ENCODE data around the gene COL1A2.

The COL1A2 gene

DNA sequence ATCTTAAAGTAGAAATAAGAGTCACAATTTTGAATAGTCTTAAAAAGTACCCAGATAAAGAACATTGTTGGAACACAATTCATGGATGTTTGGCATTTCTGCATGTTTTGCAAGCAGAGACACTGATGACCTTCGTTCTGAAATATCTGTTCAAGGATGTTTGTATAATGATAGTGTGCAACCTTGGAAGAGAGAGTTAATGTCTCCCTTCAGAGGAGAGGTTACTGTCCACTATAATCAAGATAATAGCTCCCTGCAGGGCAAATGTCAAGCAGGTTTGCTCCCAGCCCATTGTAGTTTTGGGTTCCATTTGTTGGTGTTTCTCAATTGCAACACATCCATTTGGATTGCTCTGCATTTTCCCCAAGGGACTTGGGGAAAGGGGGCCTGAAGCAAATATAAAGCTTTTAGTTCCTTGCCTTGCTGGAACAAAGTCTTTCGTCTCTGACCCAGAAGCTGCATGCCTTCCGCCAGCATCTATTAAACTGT is 45.2 kb downstream of the COL1A2 start:
- no peaks in the 10 kb centered on the region for H3K36me3 ChIP-seq (ENCODE audit: insufficient read depth, low read length)
- no peaks in the 10 kb centered on the region for H3K4me1 ChIP-seq (ENCODE audit: control insufficient read depth, insufficient read depth, low read length)
- H3K9ac ChIP-seq (ENCODE audit: low read depth, low read length) = no peak overlapping the region

GRCh38 chr7:94440451-94441039 is 45.9 kb downstream of the COL1A2 start:
- Histone ChIP-seq H3K4me2 (ENCODE audit: low read length) (no peak overlapping the region), H3K9ac (ENCODE audit: low read depth, low read length) (no peak overlapping the region), H3K36me3 (ENCODE audit: insufficient read depth, low read length) (no peaks in the 10 kb centered on the region), H3K4me1 (ENCODE audit: control insufficient read depth, insufficient read depth, low read length) (no peaks in the 10 kb centered on the region), H3K4me3 (ENCODE audit: low read length) (no peak overlapping the region), H3K9me3 (replicated peaks; ENCODE audit: low read length) (no peaks in the 10 kb centered on the region), H3K27me3 (ENCODE audit: control insufficient read depth, insufficient read depth, low read length) (no peaks in the 10 kb centered on the region)

More for the DNA sequence above, 45.2 kb downstream of the COL1A2 start:
- H3K4me2 ChIP-seq (ENCODE audit: low read length) = peak overlapping the region; percentile 1
- no peaks in the 10 kb centered on the region for H3K27me3 ChIP-seq (ENCODE audit: control insufficient read depth, insufficient read depth, low read length)
- H3K4me3 ChIP-seq (ENCODE audit: low read length) = no peak overlapping the region
- H3K9me3 ChIP-seq (replicated peaks; ENCODE audit: low read length) = no peaks in the 10 kb centered on the region

GRCh38 chr7:94441138-94441537 is 46.4 kb downstream of the COL1A2 start:
- H3K4me1 ChIP-seq (ENCODE audit: control insufficient read depth, insufficient read depth, low read length) = no peaks in the 10 kb centered on the region
- no peak overlapping the region for H3K4me2 ChIP-seq (ENCODE audit: low read length)
- no peak overlapping the region for H3K9ac ChIP-seq (ENCODE audit: low read depth, low read length)

GRCh38 chr7:94442639-94443038 is 47.9 kb downstream of the COL1A2 start:
- no peaks in the 10 kb centered on the region for H3K9me3 ChIP-seq (replicated peaks; ENCODE audit: low read length)
- H3K9ac ChIP-seq (ENCODE audit: low read depth, low read length) = no peak overlapping the region
- no peaks in the 10 kb centered on the region for H3K27me3 ChIP-seq (ENCODE audit: control insufficient read depth, insufficient read depth, low read length)
- H3K4me3 ChIP-seq (ENCODE audit: low read length) = no peak overlapping the region
- H3K4me2 ChIP-seq (ENCODE audit: low read length) = no peak overlapping the region
- H3K36me3 ChIP-seq (ENCODE audit: insufficient read depth, low read length) = no peaks in the 10 kb centered on the region
- no peaks in the 10 kb centered on the region for H3K4me1 ChIP-seq (ENCODE audit: control insufficient read depth, insufficient read depth, low read length)

More at GRCh38 chr7:94441138-94441537, 46.4 kb downstream of the COL1A2 start:
- Histone ChIP-seq H3K9me3 (replicated peaks; ENCODE audit: low read length) (no peaks in the 10 kb centered on the region), H3K27me3 (ENCODE audit: control insufficient read depth, insufficient read depth, low read length) (no peaks in the 10 kb centered on the region), H3K4me3 (ENCODE audit: low read length) (no peak overlapping the region), H3K36me3 (ENCODE audit: insufficient read depth, low read length) (no peaks in the 10 kb centered on the region)

GRCh38 chr7:94444813-94445212 is 50.1 kb downstream of the COL1A2 start:
- Histone ChIP-seq H3K9ac (ENCODE audit: low read depth, low read length) (no peak overlapping the region), H3K4me3 (ENCODE audit: low read length) (no peak overlapping the region), H3K36me3 (ENCODE audit: insufficient read depth, low read length) (no peaks in the 10 kb centered on the region), H3K27me3 (ENCODE audit: control insufficient read depth, insufficient read depth, low read length) (no peaks in the 10 kb centered on the region), H3K4me1 (ENCODE audit: control insufficient read depth, insufficient read depth, low read length) (no peaks in the 10 kb centered on the region), H3K4me2 (ENCODE audit: low read length) (no peak overlapping the region), H3K9me3 (replicated peaks; ENCODE audit: low read length) (no peaks in the 10 kb centered on the region)

GRCh38 chr7:94445696-94446194 is 51.0 kb downstream of the COL1A2 start:
- Histone ChIP-seq H3K9ac (ENCODE audit: low read depth, low read length) (no peak overlapping the region), H3K27me3 (ENCODE audit: control insufficient read depth, insufficient read depth, low read length) (no peaks in the 10 kb centered on the region), H3K4me1 (ENCODE audit: control insufficient read depth, insufficient read depth, low read length) (no peaks in the 10 kb centered on the region), H3K9me3 (replicated peaks; ENCODE audit: low read length) (no peaks in the 10 kb centered on the region), H3K36me3 (ENCODE audit: insufficient read depth, low read length) (no peaks in the 10 kb centered on the region), H3K4me2 (ENCODE audit: low read length) (no peak overlapping the region), H3K4me3 (ENCODE audit: low read length) (no peak overlapping the region)

- Histone ChIP-seq H3K27me3 (ENCODE audit: control insufficient read depth, insufficient read depth, low read length) (no peaks in the 10 kb centered on the region), H3K36me3 (ENCODE audit: insufficient read depth, low read length) (no peaks in the 10 kb centered on the region), H3K4me3 (ENCODE audit: low read length) (no peak overlapping the region), H3K9me3 (replicated peaks; ENCODE audit: low read length) (no peaks in the 10 kb centered on the region), H3K4me1 (ENCODE audit: control insufficient read depth, insufficient read depth, low read length) (no peaks in the 10 kb centered on the region), H3K4me2 (ENCODE audit: low read length) (no peak overlapping the region), H3K9ac (ENCODE audit: low read depth, low read length) (no peak overlapping the region)
Measured at GRCh38 chr7:94446308-94446707, 51.6 kb downstream of the COL1A2 start.

GRCh38 chr7:94449151-94449725 is 54.5 kb downstream of the COL1A2 start:
- Histone ChIP-seq H3K36me3 (ENCODE audit: insufficient read depth, low read length) (no peaks in the 10 kb centered on the region), H3K9me3 (replicated peaks; ENCODE audit: low read length) (no peaks in the 10 kb centered on the region), H3K4me2 (ENCODE audit: low read length) (no peak overlapping the region), H3K9ac (ENCODE audit: low read depth, low read length) (no peak overlapping the region), H3K4me3 (ENCODE audit: low read length) (no peak overlapping the region), H3K4me1 (ENCODE audit: control insufficient read depth, insufficient read depth, low read length) (no peaks in the 10 kb centered on the region), H3K27me3 (ENCODE audit: control insufficient read depth, insufficient read depth, low read length) (no peaks in the 10 kb centered on the region)

DNA sequence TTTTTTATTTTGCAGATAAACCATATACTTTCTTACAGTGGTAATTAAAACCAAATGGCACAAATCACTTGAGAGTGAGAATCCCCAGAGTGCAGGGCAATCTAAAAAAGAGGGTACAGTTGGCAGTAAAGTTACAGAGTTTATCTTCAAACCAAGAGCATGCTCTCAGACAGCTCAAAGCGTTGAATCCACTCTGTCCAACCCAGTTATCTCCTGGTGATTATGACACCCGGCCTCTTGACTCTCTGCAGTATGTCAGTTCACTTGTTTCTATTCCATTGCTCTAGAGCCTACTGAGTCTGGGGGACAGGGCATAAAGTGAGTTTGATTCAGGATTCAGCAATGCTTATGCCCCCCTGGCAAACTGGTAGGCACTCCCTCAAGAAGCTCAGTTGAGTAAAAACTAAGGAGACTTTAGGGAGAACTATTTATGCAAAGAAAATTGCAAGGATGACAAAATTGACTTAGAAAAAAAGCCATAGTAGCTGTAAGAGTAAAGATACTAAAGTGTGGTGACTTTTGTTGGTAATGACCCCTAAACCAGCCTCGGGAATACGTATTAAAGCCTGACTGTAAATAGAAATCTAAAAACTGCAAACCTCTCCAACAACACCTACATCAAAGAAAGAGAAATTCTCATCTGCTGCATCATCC is 55.5 kb downstream of the COL1A2 start:
- Histone ChIP-seq H3K9ac (ENCODE audit: low read depth, low read length) (no peak overlapping the region), H3K4me3 (ENCODE audit: low read length) (no peak overlapping the region), H3K9me3 (replicated peaks; ENCODE audit: low read length) (no peaks in the 10 kb centered on the region), H3K4me2 (ENCODE audit: low read length) (no peak overlapping the region), H3K36me3 (ENCODE audit: insufficient read depth, low read length) (no peaks in the 10 kb centered on the region), H3K27me3 (ENCODE audit: control insufficient read depth, insufficient read depth, low read length) (no peaks in the 10 kb centered on the region), H3K4me1 (ENCODE audit: control insufficient read depth, insufficient read depth, low read length) (no peaks in the 10 kb centered on the region)

DNA sequence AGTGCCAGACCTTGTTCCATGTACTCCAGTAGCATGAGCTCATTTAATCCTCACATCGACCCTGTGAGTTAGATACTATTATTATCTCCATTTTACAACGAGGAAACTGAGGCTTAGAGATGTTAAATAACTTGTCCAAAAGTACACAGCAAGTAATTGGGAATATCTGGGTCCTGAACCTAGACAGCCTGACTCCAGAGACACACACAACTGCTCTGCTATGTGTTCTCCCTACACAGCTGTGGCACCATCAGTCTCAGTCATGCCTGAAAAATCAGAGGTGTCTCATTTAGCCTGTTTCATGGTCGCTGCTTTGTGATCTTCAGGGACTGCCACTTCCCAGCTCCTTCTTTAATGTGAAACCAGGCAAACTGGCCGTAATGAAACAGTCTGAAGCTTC is 56.5 kb downstream of the COL1A2 start:
- H3K9me3 ChIP-seq (replicated peaks; ENCODE audit: low read length) = no peaks in the 10 kb centered on the region
- H3K9ac ChIP-seq (ENCODE audit: low read depth, low read length) = no peak overlapping the region
- no peak overlapping the region for H3K4me3 ChIP-seq (ENCODE audit: low read length)
- H3K27me3 ChIP-seq (ENCODE audit: control insufficient read depth, insufficient read depth, low read length) = no peaks in the 10 kb centered on the region
- no peaks in the 10 kb centered on the region for H3K4me1 ChIP-seq (ENCODE audit: control insufficient read depth, insufficient read depth, low read length)
- no peak overlapping the region for H3K4me2 ChIP-seq (ENCODE audit: low read length)
- no peaks in the 10 kb centered on the region for H3K36me3 ChIP-seq (ENCODE audit: insufficient read depth, low read length)

DNA sequence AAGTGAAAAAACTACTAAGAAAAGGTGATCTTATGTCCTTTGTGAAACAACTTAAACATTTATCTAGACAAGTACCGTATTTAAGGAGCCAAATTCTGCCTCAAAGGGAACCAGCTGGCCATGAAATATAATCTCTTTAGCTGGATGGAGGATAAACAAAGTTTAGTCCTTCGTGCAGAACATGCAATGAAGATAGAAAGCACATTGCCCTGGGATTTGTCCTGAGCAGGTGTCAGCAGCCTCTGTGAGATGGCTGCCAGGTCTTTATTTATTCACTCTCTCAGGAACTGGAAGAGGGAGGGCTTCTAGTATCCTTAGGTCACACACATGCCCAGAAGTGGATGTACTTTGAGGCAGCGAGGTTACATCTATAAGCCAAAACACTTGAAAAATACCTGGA is 57.5 kb downstream of the COL1A2 start:
- H3K4me1 ChIP-seq (ENCODE audit: control insufficient read depth, insufficient read depth, low read length) = no peaks in the 10 kb centered on the region
- H3K9me3 ChIP-seq (replicated peaks; ENCODE audit: low read length) = no peaks in the 10 kb centered on the region
- no peak overlapping the region for H3K4me2 ChIP-seq (ENCODE audit: low read length)
- no peaks in the 10 kb centered on the region for H3K27me3 ChIP-seq (ENCODE audit: control insufficient read depth, insufficient read depth, low read length)
- no peaks in the 10 kb centered on the region for H3K36me3 ChIP-seq (ENCODE audit: insufficient read depth, low read length)
- no peak overlapping the region for H3K4me3 ChIP-seq (ENCODE audit: low read length)
- H3K9ac ChIP-seq (ENCODE audit: low read depth, low read length) = no peak overlapping the region
